DOHH2 (cell line): ENCODE measurements around the gene HSFX3.

ENCODE experiments used
- CTCF ChIP-seq: fragments of 200-600 bp; sonication (generic); IDR thresholded peaks from one replicate; pipeline ENCODE4 v1.5.1; 2014; ENCODE audit warnings: antibody characterized with exemption, mild to moderate bottlenecking, low read depth, low read length; ENCODE audit not compliant: poor library complexity, severe bottlenecking
- EZH2phosphoT487 ChIP-seq: fragments of 200-600 bp; sonication (generic); IDR thresholded peaks from 2 replicates; pipeline ENCODE4 v1.6.1; 2017; ENCODE audit warnings: borderline replicate concordance, mild to moderate bottlenecking, antibody characterized with exemption, low read length, moderate library complexity, mixed read lengths

- TF ChIP-seq CTCF, result no peak
- no peak for TF ChIP-seq EZH2phosphoT487
Observed at GRCh38 chrX:149571770-149572169, 22.0 kb upstream of the HSFX3 start.
